NB4 (cell line): Measurements from ENCODE around the gene DOCK3.
"Not testable (repeated sequence)": the region's sequence is repeated elsewhere in the genome, so short reads cannot be mapped to it uniquely, and the experiment has no call there.

ENCODE experiments used
- MYC ChIP-seq: IDR thresholded peaks from 2 replicates; pipeline ENCODE4 v1.6.1; 2011; ENCODE audit warnings: low read depth, low read length
- POLR2A ChIP-seq: IDR thresholded peaks from 2 replicates; pipeline ENCODE4 v1.6.1; 2011; ENCODE audit warnings: mild to moderate bottlenecking; ENCODE audit not compliant: insufficient read length; ENCODE audit errors: extremely low read depth
- TF ChIP-seq, protein P1 (sequence below): IDR thresholded peaks from one replicate; pipeline ENCODE4 v1.5.1; 2012; ENCODE audit warnings: low read depth, low read length
- TF ChIP-seq, protein P2 (sequence below): IDR thresholded peaks from 2 replicates; pipeline ENCODE4 v1.6.1; 2011; ENCODE audit warnings: low read depth, low read length

DNA sequence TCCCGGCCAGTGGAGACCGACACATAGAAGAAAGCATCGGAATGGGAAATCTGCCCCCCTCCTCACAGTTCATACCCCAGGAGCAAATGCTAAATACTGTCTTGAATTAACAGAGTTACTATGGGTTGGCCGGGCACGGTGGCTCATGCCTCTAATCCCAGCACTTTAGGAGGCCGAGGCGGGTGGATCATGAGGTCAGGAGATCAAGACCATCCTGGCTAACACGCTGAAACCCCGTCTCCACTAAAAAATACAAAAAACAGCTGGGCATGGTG is 8.9 kb upstream of the DOCK3 start:
- TF ChIP-seq POLR2A, MYC: not testable (repeated sequence)
- TF ChIP-seq, protein P1, sequence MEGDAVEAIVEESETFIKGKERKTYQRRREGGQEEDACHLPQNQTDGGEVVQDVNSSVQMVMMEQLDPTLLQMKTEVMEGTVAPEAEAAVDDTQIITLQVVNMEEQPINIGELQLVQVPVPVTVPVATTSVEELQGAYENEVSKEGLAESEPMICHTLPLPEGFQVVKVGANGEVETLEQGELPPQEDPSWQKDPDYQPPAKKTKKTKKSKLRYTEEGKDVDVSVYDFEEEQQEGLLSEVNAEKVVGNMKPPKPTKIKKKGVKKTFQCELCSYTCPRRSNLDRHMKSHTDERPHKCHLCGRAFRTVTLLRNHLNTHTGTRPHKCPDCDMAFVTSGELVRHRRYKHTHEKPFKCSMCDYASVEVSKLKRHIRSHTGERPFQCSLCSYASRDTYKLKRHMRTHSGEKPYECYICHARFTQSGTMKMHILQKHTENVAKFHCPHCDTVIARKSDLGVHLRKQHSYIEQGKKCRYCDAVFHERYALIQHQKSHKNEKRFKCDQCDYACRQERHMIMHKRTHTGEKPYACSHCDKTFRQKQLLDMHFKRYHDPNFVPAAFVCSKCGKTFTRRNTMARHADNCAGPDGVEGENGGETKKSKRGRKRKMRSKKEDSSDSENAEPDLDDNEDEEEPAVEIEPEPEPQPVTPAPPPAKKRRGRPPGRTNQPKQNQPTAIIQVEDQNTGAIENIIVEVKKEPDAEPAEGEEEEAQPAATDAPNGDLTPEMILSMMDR, result not testable (repeated sequence)
- TF ChIP-seq, protein P2, sequence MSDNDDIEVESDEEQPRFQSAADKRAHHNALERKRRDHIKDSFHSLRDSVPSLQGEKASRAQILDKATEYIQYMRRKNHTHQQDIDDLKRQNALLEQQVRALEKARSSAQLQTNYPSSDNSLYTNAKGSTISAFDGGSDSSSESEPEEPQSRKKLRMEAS, result not testable (repeated sequence)
